ENCODE measurements around the gene SOS2. TPM values are rescaled to one million over a fixed set of nuclear protein-coding genes. Genes with fewer than 3 reads are reported as not detected.

SOS2 gene
- total and polyA plus RNA-seq, 10 of the 15 experiments (the other 5 are each of a cell fraction or from before 2014, with no cell fraction given): 2.1 to 16.8 (median 8.4) TPM

DNA sequence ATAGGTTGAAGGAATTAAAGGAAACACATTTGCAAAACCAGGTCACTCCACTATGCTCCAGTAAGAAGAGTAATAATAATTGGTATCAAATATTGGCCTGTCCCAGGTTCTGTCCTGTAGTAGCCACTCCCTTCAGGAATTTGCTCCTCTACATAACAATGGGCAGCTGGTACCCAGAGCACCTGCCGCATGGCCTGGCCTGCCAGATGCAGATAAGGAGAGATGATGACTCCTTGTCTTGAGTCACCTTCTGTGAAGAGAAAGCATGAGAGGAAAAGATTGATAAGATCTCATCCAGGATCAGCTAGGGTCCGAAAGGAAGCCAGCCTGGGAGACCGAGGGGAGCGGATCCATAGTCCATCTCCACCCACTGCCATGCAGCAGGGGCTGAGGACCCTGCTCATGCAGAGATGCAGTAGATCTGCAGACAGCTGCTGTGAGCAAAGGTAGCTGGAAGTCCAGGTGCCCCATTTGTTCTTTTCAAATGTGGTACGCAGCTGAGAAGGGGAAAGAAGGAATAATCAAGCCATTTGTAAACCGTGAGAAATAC lies 139.3 kb downstream of the SOS2 start (continued):
- TF ChIP-seq, protein P1, sequence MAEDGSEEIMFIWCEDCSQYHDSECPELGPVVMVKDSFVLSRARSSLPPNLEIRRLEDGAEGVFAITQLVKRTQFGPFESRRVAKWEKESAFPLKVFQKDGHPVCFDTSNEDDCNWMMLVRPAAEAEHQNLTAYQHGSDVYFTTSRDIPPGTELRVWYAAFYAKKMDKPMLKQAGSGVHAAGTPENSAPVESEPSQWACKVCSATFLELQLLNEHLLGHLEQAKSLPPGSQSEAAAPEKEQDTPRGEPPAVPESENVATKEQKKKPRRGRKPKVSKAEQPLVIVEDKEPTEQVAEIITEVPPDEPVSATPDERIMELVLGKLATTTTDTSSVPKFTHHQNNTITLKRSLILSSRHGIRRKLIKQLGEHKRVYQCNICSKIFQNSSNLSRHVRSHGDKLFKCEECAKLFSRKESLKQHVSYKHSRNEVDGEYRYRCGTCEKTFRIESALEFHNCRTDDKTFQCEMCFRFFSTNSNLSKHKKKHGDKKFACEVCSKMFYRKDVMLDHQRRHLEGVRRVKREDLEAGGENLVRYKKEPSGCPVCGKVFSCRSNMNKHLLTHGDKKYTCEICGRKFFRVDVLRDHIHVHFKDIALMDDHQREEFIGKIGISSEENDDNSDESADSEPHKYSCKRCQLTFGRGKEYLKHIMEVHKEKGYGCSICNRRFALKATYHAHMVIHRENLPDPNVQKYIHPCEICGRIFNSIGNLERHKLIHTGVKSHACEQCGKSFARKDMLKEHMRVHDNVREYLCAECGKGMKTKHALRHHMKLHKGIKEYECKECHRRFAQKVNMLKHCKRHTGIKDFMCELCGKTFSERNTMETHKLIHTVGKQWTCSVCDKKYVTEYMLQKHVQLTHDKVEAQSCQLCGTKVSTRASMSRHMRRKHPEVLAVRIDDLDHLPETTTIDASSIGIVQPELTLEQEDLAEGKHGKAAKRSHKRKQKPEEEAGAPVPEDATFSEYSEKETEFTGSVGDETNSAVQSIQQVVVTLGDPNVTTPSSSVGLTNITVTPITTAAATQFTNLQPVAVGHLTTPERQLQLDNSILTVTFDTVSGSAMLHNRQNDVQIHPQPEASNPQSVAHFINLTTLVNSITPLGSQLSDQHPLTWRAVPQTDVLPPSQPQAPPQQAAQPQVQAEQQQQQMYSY (CRISPR knock-in tag; IDR thresholded peaks at IDR 0.05): no peak
- TF ChIP-seq, protein P2, sequence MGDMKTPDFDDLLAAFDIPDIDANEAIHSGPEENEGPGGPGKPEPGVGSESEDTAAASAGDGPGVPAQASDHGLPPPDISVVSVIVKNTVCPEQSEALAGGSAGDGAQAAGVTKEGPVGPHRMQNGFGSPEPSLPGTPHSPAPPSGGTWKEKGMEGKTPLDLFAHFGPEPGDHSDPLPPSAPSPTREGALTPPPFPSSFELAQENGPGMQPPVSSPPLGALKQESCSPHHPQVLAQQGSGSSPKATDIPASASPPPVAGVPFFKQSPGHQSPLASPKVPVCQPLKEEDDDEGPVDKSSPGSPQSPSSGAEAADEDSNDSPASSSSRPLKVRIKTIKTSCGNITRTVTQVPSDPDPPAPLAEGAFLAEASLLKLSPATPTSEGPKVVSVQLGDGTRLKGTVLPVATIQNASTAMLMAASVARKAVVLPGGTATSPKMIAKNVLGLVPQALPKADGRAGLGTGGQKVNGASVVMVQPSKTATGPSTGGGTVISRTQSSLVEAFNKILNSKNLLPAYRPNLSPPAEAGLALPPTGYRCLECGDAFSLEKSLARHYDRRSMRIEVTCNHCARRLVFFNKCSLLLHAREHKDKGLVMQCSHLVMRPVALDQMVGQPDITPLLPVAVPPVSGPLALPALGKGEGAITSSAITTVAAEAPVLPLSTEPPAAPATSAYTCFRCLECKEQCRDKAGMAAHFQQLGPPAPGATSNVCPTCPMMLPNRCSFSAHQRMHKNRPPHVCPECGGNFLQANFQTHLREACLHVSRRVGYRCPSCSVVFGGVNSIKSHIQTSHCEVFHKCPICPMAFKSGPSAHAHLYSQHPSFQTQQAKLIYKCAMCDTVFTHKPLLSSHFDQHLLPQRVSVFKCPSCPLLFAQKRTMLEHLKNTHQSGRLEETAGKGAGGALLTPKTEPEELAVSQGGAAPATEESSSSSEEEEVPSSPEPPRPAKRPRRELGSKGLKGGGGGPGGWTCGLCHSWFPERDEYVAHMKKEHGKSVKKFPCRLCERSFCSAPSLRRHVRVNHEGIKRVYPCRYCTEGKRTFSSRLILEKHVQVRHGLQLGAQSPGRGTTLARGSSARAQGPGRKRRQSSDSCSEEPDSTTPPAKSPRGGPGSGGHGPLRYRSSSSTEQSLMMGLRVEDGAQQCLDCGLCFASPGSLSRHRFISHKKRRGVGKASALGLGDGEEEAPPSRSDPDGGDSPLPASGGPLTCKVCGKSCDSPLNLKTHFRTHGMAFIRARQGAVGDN (IDR thresholded peaks at IDR 0.05): no peak
- no peak for TF ChIP-seq DPF2 (IDR thresholded peaks at IDR 0.05)
